ENCODE results near the gene LILRB2.

DNA sequence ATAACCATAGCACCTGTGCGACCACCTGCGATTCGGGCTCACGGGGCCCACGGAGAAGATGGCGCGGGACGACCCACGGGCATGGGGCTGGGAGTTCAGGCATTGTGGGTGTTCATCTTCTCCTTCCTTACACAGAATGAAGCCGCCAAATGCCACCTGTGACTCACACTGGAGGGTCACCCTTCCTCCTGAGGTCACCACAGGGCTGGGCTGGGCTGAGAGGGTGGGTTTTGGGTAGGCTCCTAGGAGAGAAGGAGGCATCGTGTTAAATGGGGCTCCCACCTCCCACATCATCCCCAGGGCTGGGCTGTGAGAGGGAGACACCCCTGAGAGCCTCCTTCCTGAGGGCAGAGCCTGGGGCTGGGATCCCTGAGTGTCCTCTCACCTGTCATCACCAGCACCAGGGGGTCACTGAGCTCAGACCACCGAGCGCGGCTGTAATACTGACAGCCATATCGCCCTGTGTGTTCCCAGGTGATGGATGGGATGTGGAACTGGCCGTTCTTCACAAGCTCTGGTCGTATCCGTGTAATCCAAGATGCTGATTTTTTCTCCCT is 1.4 kb downstream of the LILRB2 start:
- TF ChIP-seq, protein P1, sequence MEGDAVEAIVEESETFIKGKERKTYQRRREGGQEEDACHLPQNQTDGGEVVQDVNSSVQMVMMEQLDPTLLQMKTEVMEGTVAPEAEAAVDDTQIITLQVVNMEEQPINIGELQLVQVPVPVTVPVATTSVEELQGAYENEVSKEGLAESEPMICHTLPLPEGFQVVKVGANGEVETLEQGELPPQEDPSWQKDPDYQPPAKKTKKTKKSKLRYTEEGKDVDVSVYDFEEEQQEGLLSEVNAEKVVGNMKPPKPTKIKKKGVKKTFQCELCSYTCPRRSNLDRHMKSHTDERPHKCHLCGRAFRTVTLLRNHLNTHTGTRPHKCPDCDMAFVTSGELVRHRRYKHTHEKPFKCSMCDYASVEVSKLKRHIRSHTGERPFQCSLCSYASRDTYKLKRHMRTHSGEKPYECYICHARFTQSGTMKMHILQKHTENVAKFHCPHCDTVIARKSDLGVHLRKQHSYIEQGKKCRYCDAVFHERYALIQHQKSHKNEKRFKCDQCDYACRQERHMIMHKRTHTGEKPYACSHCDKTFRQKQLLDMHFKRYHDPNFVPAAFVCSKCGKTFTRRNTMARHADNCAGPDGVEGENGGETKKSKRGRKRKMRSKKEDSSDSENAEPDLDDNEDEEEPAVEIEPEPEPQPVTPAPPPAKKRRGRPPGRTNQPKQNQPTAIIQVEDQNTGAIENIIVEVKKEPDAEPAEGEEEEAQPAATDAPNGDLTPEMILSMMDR (conservative IDR thresholded peaks at IDR 0.05 in 1 of 2, IDR thresholded peaks at IDR 0.05 in 1 of 2; ENCODE audit: extremely low read depth in 1 of 2, insufficient read depth in 1 of 2, low read depth in 1 of 2, low read length in 2 of 2), result no peak
- no peak for TF ChIP-seq EZH2 (IDR thresholded peaks at IDR 0.05; ENCODE audit: borderline replicate concordance, low read length)
